IMR-90 (cell line): ENCODE results near the gene AOX1.

Experiments used
- CTCF ChIP-seq: conservative IDR thresholded peaks from 2 replicates; pipeline ENCODE4 v1.5.1; 2012; ENCODE audit warnings: mild to moderate bottlenecking, low read depth, low read length, improper control_type of control experiment
- FOS ChIP-seq: fragments of 150-350 bp; IDR thresholded peaks from 2 replicates; pipeline ENCODE4 v1.6.1; 2016; ENCODE audit warnings: low read depth, low read length
- POLR2A ChIP-seq: IDR thresholded peaks from 2 replicates; pipeline ENCODE4 v1.6.1; 2012; ENCODE audit warnings: mild to moderate bottlenecking, low read depth, low read length

GRCh38 chr2:200620606-200621390 is 35.0 kb downstream of the AOX1 start:
- TF ChIP-seq CTCF (no peak), POLR2A (no peak), FOS (no peak)
